ENCODE measurements around the gene FMN1.

DNA sequence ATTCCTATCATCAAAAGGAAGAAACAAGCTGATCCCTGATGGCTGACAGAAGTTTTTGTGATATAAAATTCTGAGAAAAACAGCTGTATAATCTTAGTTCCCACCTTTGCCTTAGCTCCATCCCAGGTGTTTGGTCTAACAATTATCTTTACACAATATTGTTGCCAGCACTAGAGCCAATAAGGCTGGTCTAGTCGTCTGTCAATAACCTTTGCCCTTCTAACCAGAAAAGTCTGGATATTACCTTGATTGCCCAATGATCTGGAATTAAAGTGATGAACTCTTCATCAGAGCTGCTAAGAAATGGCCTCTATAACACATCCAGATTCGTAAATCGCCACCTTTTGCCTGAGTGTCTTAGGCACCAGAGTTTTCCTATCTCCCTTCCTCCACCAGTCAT is 98.4 kb downstream of the FMN1 start:
- no peak for TF ChIP-seq CTCF (conservative IDR thresholded peaks at IDR 0.05)
- no peak for TF ChIP-seq ZFX (IDR thresholded peaks at IDR 0.05)

All from C4-2B (cell line).